Ectodermal cell (in vitro differentiated cells): Measurements from ENCODE around the gene ITPR3.

Experiments used
- H3K27ac ChIP-seq: 2 replicates; pipeline ENCODE4 v1.7.0; 2013; ENCODE audit warnings: mild to moderate bottlenecking, low read depth, low read length; ENCODE audit not compliant: insufficient read depth, poor library complexity, severe bottlenecking
- H3K27me3 ChIP-seq: 2 replicates; pipeline ENCODE4 v1.7.0; 2013; ENCODE audit warnings: mild to moderate bottlenecking, low read length; ENCODE audit not compliant: insufficient read depth, control insufficient read depth, poor library complexity, severe bottlenecking
- H3K36me3 ChIP-seq: one replicate; pipeline ENCODE4 v1.7.0; 2013; ENCODE audit warnings: low read length; ENCODE audit not compliant: control insufficient read depth, insufficient read depth
- H3K4me1 ChIP-seq: one replicate; pipeline ENCODE4 v1.7.0; 2013; ENCODE audit warnings: low read length; ENCODE audit not compliant: control insufficient read depth, insufficient read depth
- H3K4me3 ChIP-seq: 2 replicates; pipeline ENCODE4 v1.7.0; 2013; ENCODE audit warnings: low read depth, low read length, control low read depth; ENCODE audit not compliant: insufficient read depth
- H3K9me3 ChIP-seq: 2 replicates; pipeline ENCODE4 v1.7.0; 2013; ENCODE audit warnings: mild to moderate bottlenecking, low read length, moderate library complexity; ENCODE audit not compliant: control insufficient read depth
- WGBS, 2 experiments: methylation state at CpG; one replicate each; pipeline ENCODE4 v1.1.7; 2013; ENCODE audit warnings: missing lambda C conversion rate in 2 of 2; 5-methylcytosine and 5-hydroxymethylcytosine counted together

ITPR3 gene

GRCh38 chr6:33731035-33731434 lies 109.9 kb downstream of the ITPR3 start:
- no peak overlapping the region for H3K4me3 ChIP-seq
- H3K9me3 ChIP-seq: no peaks in the 10 kb centered on the region
- no peak overlapping the region for H3K27ac ChIP-seq
- H3K27me3 ChIP-seq: no peaks in the 10 kb centered on the region
- H3K4me1 ChIP-seq: no peaks in the 10 kb centered on the region
- 89 to 91% methylated on average over 7 of the region's 7 CpGs for WGBS, 2 experiments
- H3K36me3 ChIP-seq: no peaks in the 10 kb centered on the region

GRCh38 chr6:33731751-33732282 lies 110.7 kb downstream of the ITPR3 start:
- no peaks in the 10 kb centered on the region for H3K9me3 ChIP-seq
- no peak overlapping the region for H3K4me3 ChIP-seq
- no peaks in the 10 kb centered on the region for H3K36me3 ChIP-seq
- 93 to 95% methylated on average over 9 of the region's 9 CpGs for WGBS, 2 experiments
- no peaks in the 10 kb centered on the region for H3K27me3 ChIP-seq
- no peaks in the 10 kb centered on the region for H3K4me1 ChIP-seq
- H3K27ac ChIP-seq: no peak overlapping the region

- no peak overlapping the region for H3K27ac ChIP-seq
- 93 to 95% methylated on average over 6 of the region's 6 CpGs for WGBS, 2 experiments
- H3K36me3 ChIP-seq: no peaks in the 10 kb centered on the region
- no peaks in the 10 kb centered on the region for H3K9me3 ChIP-seq
- no peaks in the 10 kb centered on the region for H3K4me1 ChIP-seq
- H3K27me3 ChIP-seq: no peaks in the 10 kb centered on the region
- H3K4me3 ChIP-seq: no peak overlapping the region
Observed at GRCh38 chr6:33732385-33732784, 111.3 kb downstream of the ITPR3 start.

- 90 to 91% methylated on average over 13 of the region's 13 CpGs for WGBS, 2 experiments
- H3K27me3 ChIP-seq: no peaks in the 10 kb centered on the region
Observed at GRCh38 chr6:33732817-33733708, 111.9 kb downstream of the ITPR3 start.

GRCh38 chr6:33733709-33734007 lies 112.5 kb downstream of the ITPR3 start:
- H3K27me3 ChIP-seq: no peaks in the 10 kb centered on the region
- WGBS, 2 experiments: 94 to 96% methylated on average over 8 of the region's 8 CpGs

More at GRCh38 chr6:33732817-33733708, 111.9 kb downstream of the ITPR3 start:
- no peak overlapping the region for H3K4me3 ChIP-seq
- H3K36me3 ChIP-seq: no peaks in the 10 kb centered on the region
- H3K4me1 ChIP-seq: no peaks in the 10 kb centered on the region
- no peak overlapping the region for H3K27ac ChIP-seq
- H3K9me3 ChIP-seq: no peaks in the 10 kb centered on the region

GRCh38 chr6:33735216-33735615 lies 114.1 kb downstream of the ITPR3 start:
- no peaks in the 10 kb centered on the region for H3K4me1 ChIP-seq
- no peak overlapping the region for H3K4me3 ChIP-seq
- WGBS, 2 experiments: 83 to 84% methylated on average over 18 of the region's 18 CpGs
- H3K27ac ChIP-seq: no peak overlapping the region
- H3K9me3 ChIP-seq: no peaks in the 10 kb centered on the region
- H3K36me3 ChIP-seq: no peaks in the 10 kb centered on the region
- no peaks in the 10 kb centered on the region for H3K27me3 ChIP-seq

More at GRCh38 chr6:33733709-33734007, 112.5 kb downstream of the ITPR3 start:
- no peak overlapping the region for H3K27ac ChIP-seq
- H3K9me3 ChIP-seq: no peaks in the 10 kb centered on the region
- no peak overlapping the region for H3K4me3 ChIP-seq
- H3K36me3 ChIP-seq: no peaks in the 10 kb centered on the region
- H3K4me1 ChIP-seq: no peaks in the 10 kb centered on the region

GRCh38 chr6:33737267-33738026 lies 116.3 kb downstream of the ITPR3 start:
- 93 to 95% methylated on average over 15 of the region's 15 CpGs for WGBS, 2 experiments
- Histone ChIP-seq H3K4me1 (no peaks in the 10 kb centered on the region), H3K27me3 (no peaks in the 10 kb centered on the region), H3K9me3 (no peaks in the 10 kb centered on the region), H3K36me3 (no peaks in the 10 kb centered on the region), H3K4me3 (no peak overlapping the region), H3K27ac (no peak overlapping the region)

- 91 to 94% methylated on average over 9 of the region's 9 CpGs for WGBS, 2 experiments
- H3K27ac ChIP-seq: no peak overlapping the region
- no peaks in the 10 kb centered on the region for H3K9me3 ChIP-seq
- no peaks in the 10 kb centered on the region for H3K27me3 ChIP-seq
- no peak overlapping the region for H3K4me3 ChIP-seq
- peaks cover 3% of the 10 kb centered on the region for H3K4me1 ChIP-seq
- no peaks in the 10 kb centered on the region for H3K36me3 ChIP-seq
Observed at GRCh38 chr6:33738153-33738552, 117.0 kb downstream of the ITPR3 start.

- H3K4me1 ChIP-seq: peaks cover 3% of the 10 kb centered on the region
- H3K27me3 ChIP-seq: no peaks in the 10 kb centered on the region
- no peaks in the 10 kb centered on the region for H3K36me3 ChIP-seq
- H3K27ac ChIP-seq: no peak overlapping the region
- H3K4me3 ChIP-seq: no peak overlapping the region
- 86% methylated on average over 5 of the region's 5 CpGs for WGBS, 2 experiments
- no peaks in the 10 kb centered on the region for H3K9me3 ChIP-seq
Observed at GRCh38 chr6:33738879-33739278, 117.8 kb downstream of the ITPR3 start.

GRCh38 chr6:33739571-33739970 lies 118.4 kb downstream of the ITPR3 start:
- no peaks in the 10 kb centered on the region for H3K36me3 ChIP-seq
- H3K9me3 ChIP-seq: no peaks in the 10 kb centered on the region
- H3K4me3 ChIP-seq: no peak overlapping the region
- H3K4me1 ChIP-seq: peaks cover 7% of the 10 kb centered on the region
- no peak overlapping the region for H3K27ac ChIP-seq
- WGBS, 2 experiments: 91 to 92% methylated on average over 5 of the region's 5 CpGs
- H3K27me3 ChIP-seq: no peaks in the 10 kb centered on the region
